Measurements from ENCODE around the gene PRIM2.
"Not testable (repeated sequence)": the region's sequence is repeated elsewhere in the genome, so short reads cannot be mapped to it uniquely, and the experiment has no call there.

DNA sequence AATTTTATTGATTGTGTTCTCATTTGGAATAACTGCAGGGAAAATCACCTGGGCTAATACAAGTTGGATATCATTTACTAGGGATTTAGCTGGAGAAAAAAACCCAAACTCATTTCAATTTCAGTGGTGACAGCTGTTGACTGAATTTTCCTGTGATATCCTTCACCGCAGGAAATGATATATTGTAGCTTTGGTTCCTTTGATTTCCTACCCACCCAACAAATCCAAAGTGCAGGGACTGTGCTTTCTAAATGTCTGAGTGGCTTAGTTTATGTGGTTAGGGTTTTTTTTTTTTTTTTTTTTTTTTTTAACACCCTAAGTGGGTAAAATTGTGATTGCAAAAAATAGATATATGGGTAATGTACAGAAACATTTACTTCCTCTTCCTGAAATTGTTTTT, 203.7 kb downstream of the PRIM2 start:
- TF ChIP-seq, protein P1, sequence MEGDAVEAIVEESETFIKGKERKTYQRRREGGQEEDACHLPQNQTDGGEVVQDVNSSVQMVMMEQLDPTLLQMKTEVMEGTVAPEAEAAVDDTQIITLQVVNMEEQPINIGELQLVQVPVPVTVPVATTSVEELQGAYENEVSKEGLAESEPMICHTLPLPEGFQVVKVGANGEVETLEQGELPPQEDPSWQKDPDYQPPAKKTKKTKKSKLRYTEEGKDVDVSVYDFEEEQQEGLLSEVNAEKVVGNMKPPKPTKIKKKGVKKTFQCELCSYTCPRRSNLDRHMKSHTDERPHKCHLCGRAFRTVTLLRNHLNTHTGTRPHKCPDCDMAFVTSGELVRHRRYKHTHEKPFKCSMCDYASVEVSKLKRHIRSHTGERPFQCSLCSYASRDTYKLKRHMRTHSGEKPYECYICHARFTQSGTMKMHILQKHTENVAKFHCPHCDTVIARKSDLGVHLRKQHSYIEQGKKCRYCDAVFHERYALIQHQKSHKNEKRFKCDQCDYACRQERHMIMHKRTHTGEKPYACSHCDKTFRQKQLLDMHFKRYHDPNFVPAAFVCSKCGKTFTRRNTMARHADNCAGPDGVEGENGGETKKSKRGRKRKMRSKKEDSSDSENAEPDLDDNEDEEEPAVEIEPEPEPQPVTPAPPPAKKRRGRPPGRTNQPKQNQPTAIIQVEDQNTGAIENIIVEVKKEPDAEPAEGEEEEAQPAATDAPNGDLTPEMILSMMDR (IDR thresholded peaks at IDR 0.05; ENCODE audit: poor library complexity), result not testable (repeated sequence)
- not testable (repeated sequence) for TF ChIP-seq EZH2phosphoT487 (IDR thresholded peaks at IDR 0.05; ENCODE audit: low read depth, severe bottlenecking, unreplicated experiment); EZH2 (IDR thresholded peaks at IDR 0.05; ENCODE audit: borderline replicate concordance)

Data from hepatocyte (in vitro differentiated cells).